Liver (tissue), 9 donors: ENCODE data around the gene EGFR. TPM values are rescaled to one million over a fixed set of nuclear protein-coding genes. Genes with fewer than 3 reads are reported as not detected.
A peak's percentile ranks its signal among the peaks of the same experiment; 100 is the strongest.

Source experiments
- DNase-seq: peaks from one replicate; pipeline ENCODE4 v3.0.0-alpha.2; 2017; ENCODE audit warnings: low spot score
- H3K27ac ChIP-seq, 2 donors: one replicate each; pipeline ENCODE4 v1.7.0; 2013; ENCODE audit warnings: inconsistent platforms in 2 of 2, low read length in 2 of 2, control low read depth in 1 of 2, low read depth in 1 of 2, mild to moderate bottlenecking in 1 of 2
- H3K27me3 ChIP-seq, 4 donors: one replicate each; pipeline versions ENCODE4 v1.6.1 to v1.7.0; 2013; ENCODE audit warnings: low read length in 3 of 4, inconsistent platforms in 1 of 4, mild to moderate bottlenecking in 1 of 4, moderate library complexity in 1 of 4; ENCODE audit not compliant: control insufficient read depth in 4 of 4, insufficient read depth in 4 of 4
- H3K36me3 ChIP-seq, 4 donors: one replicate each; pipeline versions ENCODE4 v1.6.1 to v1.7.0; 2013; ENCODE audit warnings: low read length in 3 of 4, mild to moderate bottlenecking in 3 of 4, low read depth in 1 of 4, moderate library complexity in 1 of 4; ENCODE audit not compliant: control insufficient read depth in 4 of 4, insufficient read depth in 3 of 4
- H3K4me1 ChIP-seq, 4 donors: one replicate each; pipeline versions ENCODE4 v1.6.1 to v1.7.0; 2013; ENCODE audit warnings: low read length in 3 of 4, mild to moderate bottlenecking in 3 of 4, moderate library complexity in 1 of 4; ENCODE audit not compliant: control insufficient read depth in 4 of 4, insufficient read depth in 4 of 4
- H3K4me3 ChIP-seq, 3 donors: one replicate each; pipeline versions ENCODE4 v1.6.1 to v1.7.0; 2013; ENCODE audit warnings: low read length in 3 of 3, control low read depth in 1 of 3, low read depth in 1 of 3, mild to moderate bottlenecking in 1 of 3
- H3K9ac ChIP-seq, 2 donors: one replicate each; pipeline ENCODE4 v1.7.0; 2013; ENCODE audit warnings: low read length in 2 of 2, mild to moderate bottlenecking in 2 of 2, moderate library complexity in 2 of 2, control low read depth in 1 of 2, low read depth in 1 of 2
- H3K9me3 ChIP-seq, 4 donors: one replicate each; pipeline versions ENCODE4 v1.6.1 to v1.7.0; 2013; ENCODE audit warnings: low read length in 3 of 4; ENCODE audit not compliant: control insufficient read depth in 4 of 4
- CTCF ChIP-seq: fragments of 150-350 bp; IDR thresholded peaks from 2 replicates; pipeline ENCODE4 v1.5.1; 2017; ENCODE audit warnings: improper control_type of control experiment, low read depth, low read length; ENCODE audit not compliant: missing input control
- FOXA1 ChIP-seq: IDR thresholded peaks from 2 replicates; pipeline ENCODE4 v1.6.1; 2016; ENCODE audit warnings: antibody characterized with exemption
- FOXA2 ChIP-seq: IDR thresholded peaks from 2 replicates; pipeline ENCODE4 v1.6.1; 2016; ENCODE audit warnings: antibody characterized with exemption
- GABPA ChIP-seq, 2 donors: IDR thresholded peaks in 1 of 2; conservative IDR thresholded peaks in 1 of 2; 2 replicates each; pipeline ENCODE4 v1.6.1; 2016; ENCODE audit warnings: antibody characterized with exemption in 2 of 2, mild to moderate bottlenecking in 1 of 2, moderate library complexity in 1 of 2
- HNF4A ChIP-seq, 2 donors: conservative IDR thresholded peaks; 2 replicates each; pipeline ENCODE4 v1.6.1; 2016; ENCODE audit warnings: antibody characterized with exemption in 2 of 2, mild to moderate bottlenecking in 2 of 2
- MAX ChIP-seq: IDR thresholded peaks from 2 replicates; pipeline ENCODE4 v1.6.1; 2016; ENCODE audit warnings: antibody characterized with exemption
- NR2F2 ChIP-seq: IDR thresholded peaks from 2 replicates; pipeline ENCODE4 v1.6.1; 2016; ENCODE audit warnings: antibody characterized with exemption
- SP1 ChIP-seq: IDR thresholded peaks from 2 replicates; pipeline ENCODE4 v1.6.1; 2018; ENCODE audit warnings: antibody characterized with exemption, mild to moderate bottlenecking
- YY1 ChIP-seq: IDR thresholded peaks from 2 replicates; pipeline ENCODE4 v1.6.1; 2016; ENCODE audit warnings: antibody characterized with exemption, mild to moderate bottlenecking
- ZBTB33 ChIP-seq: IDR thresholded peaks from 2 replicates; pipeline ENCODE4 v1.6.1; 2016; ENCODE audit warnings: antibody characterized with exemption
- WGBS: extraction: QIAGEN DNeasy Blood & Tissue Kit; methylation state at CpG from one replicate; pipeline ENCODE4 v1.1.7; 2013; 5-methylcytosine and 5-hydroxymethylcytosine counted together
- polyA plus RNA-seq, 2 donors: library from polyadenylated mRNA; stranded (reverse) in 1 of 2; unstranded in 1 of 2; fragments of 200-250 nt in 1 of 2; fragments of >200 nt in 1 of 2; fragmentation: Nextera tagmentation in 1 of 2; extraction: Ambion mirVana in 1 of 2; gene quantifications; one replicate each; pipeline versions ENCODE4 v1.2.1 to v1.2.3, GENCODE V29; 2013 to 2015
- total RNA-seq, 2 donors: library from RNA; depleted of rRNA; stranded (reverse); fragments of >200 nt; gene quantifications; one replicate each; pipeline ENCODE4 v1.2.3, GENCODE V29; 2014
- donor health status: healthy.
- donor health status: healthy.
- donor health status: healthy.
- donor health status: healthy.
- donor health status: healthy.

The EGFR gene
- total and polyA plus RNA-seq, 4 donors = 22.6 to 37.0 (median 27.7) TPM

GRCh38 chr7:55253188-55253587 is 234.4 kb downstream of the EGFR start:
- DNase-seq = no peak
- 93% methylated on average over 3 of the region's 3 CpGs for WGBS
- Histone ChIP-seq H3K36me3 (no peaks in the 10 kb centered on the region), H3K27ac (no peak overlapping the region), H3K4me1 (peaks cover 0 to 20% (median 12%) of the 10 kb centered on the region in 4 donors), H3K9me3 (no peaks in the 10 kb centered on the region), H3K27me3 (no peaks in the 10 kb centered on the region), H3K4me3 (no peak overlapping the region), H3K9ac (no peak overlapping the region)
- TF ChIP-seq ZBTB33 (no peak), HNF4A (conservative IDR thresholded peaks at IDR 0.05) (no peak), NR2F2 (no peak), CTCF (no peak)

- H3K9me3 ChIP-seq = no peaks in the 10 kb centered on the region
- H3K4me3 ChIP-seq = peak overlapping the region in 2 of 3 donors; percentile 57 to 80
- no peak overlapping the region for H3K9ac ChIP-seq
- H3K36me3 ChIP-seq = no peaks in the 10 kb centered on the region
- WGBS = 16% methylated on average over 21 of the region's 21 CpGs
- no peak for TF ChIP-seq YY1
- no peak for TF ChIP-seq FOXA1
- TF ChIP-seq CTCF = no peak
- no peak for TF ChIP-seq FOXA2
- TF ChIP-seq MAX = no peak
- no peak for TF ChIP-seq SP1
- TF ChIP-seq GABPA (IDR thresholded peaks at IDR 0.05 in 1 of 2, conservative IDR thresholded peaks at IDR 0.05 in 1 of 2) = no peak
- TF ChIP-seq HNF4A (conservative IDR thresholded peaks at IDR 0.05) = no peak
- no peak overlapping the region for H3K27ac ChIP-seq
- DNase-seq = peak; percentile 38
- no peaks in the 10 kb centered on the region for H3K27me3 ChIP-seq
- peaks cover 0 to 20% (median 12%) of the 10 kb centered on the region in 4 donors for H3K4me1 ChIP-seq
These were observed 235.4 kb downstream of the EGFR start for GRCh38 chr7:55254242-55254595.
